Thyroid gland (tissue), 4 donors: ENCODE data around the gene NAALADL2. TPM values are rescaled to one million over a fixed set of nuclear protein-coding genes. Genes with fewer than 3 reads are reported as not detected.

Experiments
- DNase-seq, 2 donors: peaks; one replicate each; pipeline ENCODE4 v3.0.0-alpha.2; 2019
- H3K27ac ChIP-seq, 3 donors: fragments of 200-600 bp; sonication (generic); 1 replicate in 2 of 3; 2 replicates in 1 of 3; pipeline ENCODE4 v1.5.1; 2016 to 2019; ENCODE audit warnings: mild to moderate bottlenecking in 1 of 3, moderate library complexity in 1 of 3
- H3K27me3 ChIP-seq: fragments of 200-600 bp; sonication (generic); one replicate; pipeline ENCODE4 v1.5.1; 2019
- H3K36me3 ChIP-seq, 2 donors: fragments of 200-600 bp; sonication (generic); one replicate each; pipeline ENCODE4 v1.5.1; 2016 to 2019
- H3K4me1 ChIP-seq, 2 donors: fragments of 200-600 bp; sonication (generic); one replicate each; pipeline ENCODE4 v1.5.1; 2017 to 2019
- H3K4me3 ChIP-seq, 3 donors: fragments of 200-600 bp; sonication (generic); replicated peaks in 1 of 3; 1 replicate in 2 of 3; 2 replicates in 1 of 3; pipeline ENCODE4 v1.5.1; 2016; ENCODE audit warnings: mild to moderate bottlenecking in 1 of 3
- H3K9me3 ChIP-seq: fragments of 200-600 bp; sonication (generic); one replicate; pipeline ENCODE4 v1.5.1; 2017
- POLR2A ChIP-seq, 2 donors: fragments of 450-650 bp; IDR thresholded peaks; one replicate each; pipeline ENCODE4 v1.6.1; 2017; ENCODE audit warnings: antibody characterized with exemption in 2 of 2, mild to moderate bottlenecking in 2 of 2, moderate library complexity in 1 of 2
- WGBS, 2 donors: methylation state at CpG; one replicate each; pipeline ENCODE4 v1.1.5; 2017; 5-methylcytosine and 5-hydroxymethylcytosine counted together
- intact Hi-C: fragments of 100-400 bp; cut with DNase I; formaldehyde crosslinking; loops from one replicate; pipeline ENCODE4 v1.15.1; 2023
- total RNA-seq, 4 donors: library from RNA; depleted of rRNA; stranded (reverse); fragments of >200 nt; gene quantifications; one replicate each; pipeline ENCODE4 v1.2.3, GENCODE V29; 2016
- TF ChIP-seq, protein P1 (sequence below), 6 experiments: fragments of 200-600 bp in 3 of 6; fragments of 450-650 bp in 3 of 6; sonication (generic) in 3 of 6; IDR thresholded peaks; one replicate each; pipeline ENCODE4 v1.5.1; 2016 to 2019; ENCODE audit warnings: antibody characterized with exemption in 6 of 6, mild to moderate bottlenecking in 2 of 6, inconsistent platforms in 1 of 6, moderate library complexity in 1 of 6

NAALADL2 gene
- total RNA-seq, 4 donors from 2014 or later: 7.6 to 14.7 (median 9.0) TPM

- Histone ChIP-seq H3K36me3 (no peaks in the 10 kb centered on the region), H3K4me1 (no peaks in the 10 kb centered on the region), H3K27ac (no peak overlapping the region), H3K9me3 (no peaks in the 10 kb centered on the region), H3K27me3 (no peaks in the 10 kb centered on the region), H3K4me3 (no peak overlapping the region)
- intact Hi-C loops: no loop called here
- no peak for DNase-seq
- WGBS, 2 donors: 96 to 100% methylated on average over 1 of the region's 1 CpG
- TF ChIP-seq POLR2A (IDR thresholded peaks at IDR 0.05): no peak
Observed at GRCh38 chr3:175185903-175186302, 326.8 kb downstream of the NAALADL2 start.

DNA sequence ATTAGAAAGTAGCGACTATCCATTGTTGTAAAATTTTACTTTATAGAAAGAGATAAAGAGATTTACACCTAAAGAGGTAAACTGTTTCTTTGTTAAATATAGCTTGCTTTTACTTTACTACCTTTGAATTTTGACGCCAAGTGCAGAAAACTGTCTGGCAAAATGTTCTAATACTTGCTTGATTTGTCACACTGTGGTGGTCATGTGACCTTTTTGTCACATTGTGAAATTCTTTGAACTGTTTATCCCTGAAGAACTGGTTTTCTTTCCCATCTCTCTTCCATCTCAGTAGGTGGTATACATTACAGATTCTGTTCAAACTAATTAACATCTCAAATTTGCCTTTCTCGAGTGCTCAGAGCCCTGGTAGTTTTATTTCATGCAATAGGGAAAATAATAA, 327.4 kb downstream of the NAALADL2 start:
- intact Hi-C loops: no loop called here
- no peaks in the 10 kb centered on the region for H3K36me3 ChIP-seq
- H3K27me3 ChIP-seq: no peaks in the 10 kb centered on the region
- WGBS, 2 donors: 87 to 89% methylated on average over 3 of the region's 3 CpGs
- H3K27ac ChIP-seq: no peak overlapping the region
- H3K9me3 ChIP-seq: no peaks in the 10 kb centered on the region
- no peaks in the 10 kb centered on the region for H3K4me1 ChIP-seq
- no peak for DNase-seq
- no peak for TF ChIP-seq POLR2A (IDR thresholded peaks at IDR 0.05)
- TF ChIP-seq, protein P1, sequence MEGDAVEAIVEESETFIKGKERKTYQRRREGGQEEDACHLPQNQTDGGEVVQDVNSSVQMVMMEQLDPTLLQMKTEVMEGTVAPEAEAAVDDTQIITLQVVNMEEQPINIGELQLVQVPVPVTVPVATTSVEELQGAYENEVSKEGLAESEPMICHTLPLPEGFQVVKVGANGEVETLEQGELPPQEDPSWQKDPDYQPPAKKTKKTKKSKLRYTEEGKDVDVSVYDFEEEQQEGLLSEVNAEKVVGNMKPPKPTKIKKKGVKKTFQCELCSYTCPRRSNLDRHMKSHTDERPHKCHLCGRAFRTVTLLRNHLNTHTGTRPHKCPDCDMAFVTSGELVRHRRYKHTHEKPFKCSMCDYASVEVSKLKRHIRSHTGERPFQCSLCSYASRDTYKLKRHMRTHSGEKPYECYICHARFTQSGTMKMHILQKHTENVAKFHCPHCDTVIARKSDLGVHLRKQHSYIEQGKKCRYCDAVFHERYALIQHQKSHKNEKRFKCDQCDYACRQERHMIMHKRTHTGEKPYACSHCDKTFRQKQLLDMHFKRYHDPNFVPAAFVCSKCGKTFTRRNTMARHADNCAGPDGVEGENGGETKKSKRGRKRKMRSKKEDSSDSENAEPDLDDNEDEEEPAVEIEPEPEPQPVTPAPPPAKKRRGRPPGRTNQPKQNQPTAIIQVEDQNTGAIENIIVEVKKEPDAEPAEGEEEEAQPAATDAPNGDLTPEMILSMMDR (IDR thresholded peaks at IDR 0.05): no peak
- no peak overlapping the region for H3K4me3 ChIP-seq

GRCh38 chr3:175187586-175187985, 328.5 kb downstream of the NAALADL2 start:
- WGBS, 2 donors: 76 to 79% methylated on average over 2 of the region's 2 CpGs
- DNase-seq: no peak
- intact Hi-C loops: no loop called here
- Histone ChIP-seq H3K9me3 (no peaks in the 10 kb centered on the region), H3K4me1 (no peaks in the 10 kb centered on the region), H3K27me3 (no peaks in the 10 kb centered on the region), H3K27ac (no peak overlapping the region), H3K4me3 (no peak overlapping the region), H3K36me3 (no peaks in the 10 kb centered on the region)
- no peak for TF ChIP-seq POLR2A (IDR thresholded peaks at IDR 0.05)
- TF ChIP-seq, protein P1 (IDR thresholded peaks at IDR 0.05): no peak

- TF ChIP-seq, protein P1 (IDR thresholded peaks at IDR 0.05): no peak
- TF ChIP-seq POLR2A (IDR thresholded peaks at IDR 0.05): no peak
Observed at GRCh38 chr3:175192536-175192935, 333.4 kb downstream of the NAALADL2 start.

DNA sequence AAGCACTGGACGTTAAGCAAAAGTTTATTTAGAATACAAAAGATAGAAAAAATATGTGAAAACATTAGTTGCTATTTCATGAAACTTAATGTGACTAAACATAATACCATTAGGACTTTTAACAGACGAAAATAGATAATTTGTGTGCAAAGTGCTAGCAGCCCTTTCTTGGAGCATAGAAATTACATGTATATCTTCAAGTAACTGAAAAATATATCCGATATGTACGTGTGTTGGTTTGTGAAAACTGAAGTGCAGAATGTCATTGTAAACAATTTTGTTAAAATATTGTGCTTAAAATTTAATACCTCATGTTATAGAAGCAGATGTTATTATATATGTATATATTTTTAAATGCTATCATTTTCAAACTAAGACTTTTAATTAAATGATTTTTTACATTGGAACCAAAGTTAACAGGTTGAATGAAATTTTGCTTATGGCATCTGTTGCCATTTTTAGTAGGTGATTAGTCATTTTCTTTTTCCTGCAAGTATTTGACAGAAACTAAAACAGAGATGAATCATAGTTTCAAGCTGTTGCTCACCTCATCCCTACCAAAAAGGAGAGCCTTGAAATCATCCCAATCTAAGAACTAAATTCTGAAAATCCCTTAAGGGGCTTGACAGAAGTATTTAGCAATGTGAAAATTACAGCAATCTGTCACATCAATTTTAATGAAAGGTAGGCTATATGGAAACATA, 334.8 kb downstream of the NAALADL2 start:
- TF ChIP-seq, protein P1 (IDR thresholded peaks at IDR 0.05): no peak
- TF ChIP-seq POLR2A (IDR thresholded peaks at IDR 0.05): no peak
- H3K4me3 ChIP-seq: no peak overlapping the region
- H3K27ac ChIP-seq: no peak overlapping the region
- no peaks in the 10 kb centered on the region for H3K27me3 ChIP-seq
- whole genome bisulfite sequencing, 2 donors: 88 to 93% methylated on average over 4 of the region's 4 CpGs
- no peaks in the 10 kb centered on the region for H3K36me3 ChIP-seq
- H3K9me3 ChIP-seq: no peaks in the 10 kb centered on the region
- intact Hi-C loops: no loop called here
- no peaks in the 10 kb centered on the region for H3K4me1 ChIP-seq
- no peak for DNase-seq

More at GRCh38 chr3:175192536-175192935, 333.4 kb downstream of the NAALADL2 start:
- no peaks in the 10 kb centered on the region for H3K36me3 ChIP-seq
- no peaks in the 10 kb centered on the region for H3K4me1 ChIP-seq
- H3K4me3 ChIP-seq: no peak overlapping the region
- intact Hi-C loops: no loop called here
- H3K27me3 ChIP-seq: no peaks in the 10 kb centered on the region
- DNase-seq: no peak
- H3K27ac ChIP-seq: no peak overlapping the region
- H3K9me3 ChIP-seq: no peaks in the 10 kb centered on the region
- 75 to 79% methylated on average over 3 of the region's 3 CpGs for WGBS, 2 donors
